LNCAP (cell line): ENCODE data around the gene ZNG1A.
"Not testable (repeated sequence)": the region's sequence is repeated elsewhere in the genome, so short reads cannot be mapped to it uniquely, and the experiment has no call there.

Experiments
- TF ChIP-seq, protein P1 (sequence below): fragments of 450-650 bp; IDR thresholded peaks from 2 replicates; pipeline ENCODE4 v1.5.1; 2017; ENCODE audit warnings: mild to moderate bottlenecking

Gene ZNG1A

DNA sequence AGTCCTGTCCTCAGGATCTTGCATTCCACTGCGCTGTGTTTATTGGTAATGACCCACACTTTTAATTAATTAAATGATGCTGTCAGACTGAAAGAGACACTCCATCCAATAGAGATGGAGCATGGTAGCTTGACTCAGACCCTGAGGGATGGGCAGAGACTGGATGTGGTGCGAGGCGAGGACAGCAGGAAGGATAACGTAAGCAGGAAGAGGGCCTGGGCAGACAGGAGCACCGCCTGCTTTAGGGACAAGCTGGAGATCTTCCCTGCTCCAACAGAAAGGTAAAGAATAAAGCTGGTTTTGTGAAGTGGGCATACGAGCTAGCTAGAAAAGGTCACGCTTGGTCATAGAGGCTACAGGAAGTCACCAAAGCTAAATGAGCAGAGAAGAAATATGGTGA lies 32.2 kb upstream of the ZNG1A start:
- TF ChIP-seq, protein P1, sequence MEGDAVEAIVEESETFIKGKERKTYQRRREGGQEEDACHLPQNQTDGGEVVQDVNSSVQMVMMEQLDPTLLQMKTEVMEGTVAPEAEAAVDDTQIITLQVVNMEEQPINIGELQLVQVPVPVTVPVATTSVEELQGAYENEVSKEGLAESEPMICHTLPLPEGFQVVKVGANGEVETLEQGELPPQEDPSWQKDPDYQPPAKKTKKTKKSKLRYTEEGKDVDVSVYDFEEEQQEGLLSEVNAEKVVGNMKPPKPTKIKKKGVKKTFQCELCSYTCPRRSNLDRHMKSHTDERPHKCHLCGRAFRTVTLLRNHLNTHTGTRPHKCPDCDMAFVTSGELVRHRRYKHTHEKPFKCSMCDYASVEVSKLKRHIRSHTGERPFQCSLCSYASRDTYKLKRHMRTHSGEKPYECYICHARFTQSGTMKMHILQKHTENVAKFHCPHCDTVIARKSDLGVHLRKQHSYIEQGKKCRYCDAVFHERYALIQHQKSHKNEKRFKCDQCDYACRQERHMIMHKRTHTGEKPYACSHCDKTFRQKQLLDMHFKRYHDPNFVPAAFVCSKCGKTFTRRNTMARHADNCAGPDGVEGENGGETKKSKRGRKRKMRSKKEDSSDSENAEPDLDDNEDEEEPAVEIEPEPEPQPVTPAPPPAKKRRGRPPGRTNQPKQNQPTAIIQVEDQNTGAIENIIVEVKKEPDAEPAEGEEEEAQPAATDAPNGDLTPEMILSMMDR: no peak

DNA sequence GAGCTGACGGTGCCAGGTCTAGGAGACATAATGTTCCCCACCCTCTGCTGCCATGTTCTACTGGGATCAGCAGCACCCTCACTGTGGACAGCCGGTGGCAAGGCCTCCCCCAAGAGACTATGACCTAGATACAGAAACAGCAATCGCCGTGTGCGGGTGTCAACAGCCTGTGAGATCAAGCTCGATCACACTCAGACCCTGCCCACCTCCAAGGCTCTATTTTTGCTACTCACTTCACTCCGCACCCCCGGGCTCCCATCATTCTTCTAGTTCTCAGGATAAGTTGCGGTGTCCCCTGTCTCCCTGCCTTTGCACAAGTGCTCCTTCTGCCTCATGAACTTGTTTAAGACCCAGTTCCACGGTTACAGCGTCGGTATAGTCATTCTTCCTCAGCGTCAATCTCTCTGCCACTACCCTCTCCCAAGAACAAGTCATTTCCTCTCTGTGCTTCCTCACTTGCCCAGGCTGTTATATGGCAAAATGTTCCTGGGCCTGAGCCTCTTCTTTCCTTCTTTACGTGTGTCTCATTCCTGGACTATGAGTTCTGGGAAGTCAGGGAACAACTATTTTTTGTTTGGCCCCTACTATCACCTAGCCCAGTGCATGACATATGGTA lies 30.4 kb upstream of the ZNG1A start:
- TF ChIP-seq, protein P1: no peak

DNA sequence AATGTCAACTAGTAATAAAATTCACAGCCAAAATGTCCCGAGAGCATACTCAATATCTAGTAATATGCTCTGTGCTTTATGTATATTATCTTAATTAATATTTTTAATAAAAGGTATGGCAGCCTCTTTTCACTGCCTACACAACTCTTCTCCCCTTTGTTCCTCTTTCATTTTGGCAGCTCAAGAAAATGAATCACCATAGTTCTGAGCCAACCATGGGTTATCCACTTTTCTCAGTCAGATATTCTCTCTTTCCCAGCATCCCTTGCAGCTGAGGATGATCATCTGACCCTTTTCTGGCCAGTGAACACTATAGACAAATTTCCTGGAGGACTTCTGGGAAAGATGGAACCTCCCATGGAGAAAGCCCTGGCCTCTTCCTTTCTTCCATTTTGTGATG lies 27.6 kb upstream of the ZNG1A start:
- TF ChIP-seq, protein P1: no peak

DNA sequence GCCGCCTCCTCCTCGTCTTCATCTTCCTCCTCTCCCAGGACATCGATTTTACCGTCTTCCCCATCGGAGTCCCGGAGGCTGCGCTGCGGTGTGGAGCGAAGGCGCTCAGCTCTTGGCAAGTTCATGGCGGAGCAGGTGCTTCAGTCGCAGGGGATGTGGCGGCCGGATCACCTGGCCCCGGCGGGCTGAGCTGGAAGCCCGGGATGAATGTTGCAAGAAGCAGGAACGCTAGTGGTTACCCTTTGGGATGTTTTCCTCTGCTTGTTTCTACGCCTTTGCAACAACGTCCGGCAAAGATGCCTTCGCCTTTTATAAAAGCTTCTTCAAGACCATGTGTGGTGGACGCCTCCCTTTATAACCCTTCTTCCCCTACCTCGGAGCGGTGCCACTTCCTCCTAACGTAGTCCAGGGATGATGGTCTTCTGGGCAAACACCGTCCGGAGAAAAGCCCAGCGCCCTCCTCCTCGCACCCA lies 60.8 kb downstream of the ZNG1A start, which contains the start of gene FOXD4:
TSS of gene FOXD4 (minus strand) at position 423 of the 473 bp plus-strand sequence. CDS start at position 125, 298 bp downstream.
- TF ChIP-seq, protein P1: not testable (repeated sequence)

DNA sequence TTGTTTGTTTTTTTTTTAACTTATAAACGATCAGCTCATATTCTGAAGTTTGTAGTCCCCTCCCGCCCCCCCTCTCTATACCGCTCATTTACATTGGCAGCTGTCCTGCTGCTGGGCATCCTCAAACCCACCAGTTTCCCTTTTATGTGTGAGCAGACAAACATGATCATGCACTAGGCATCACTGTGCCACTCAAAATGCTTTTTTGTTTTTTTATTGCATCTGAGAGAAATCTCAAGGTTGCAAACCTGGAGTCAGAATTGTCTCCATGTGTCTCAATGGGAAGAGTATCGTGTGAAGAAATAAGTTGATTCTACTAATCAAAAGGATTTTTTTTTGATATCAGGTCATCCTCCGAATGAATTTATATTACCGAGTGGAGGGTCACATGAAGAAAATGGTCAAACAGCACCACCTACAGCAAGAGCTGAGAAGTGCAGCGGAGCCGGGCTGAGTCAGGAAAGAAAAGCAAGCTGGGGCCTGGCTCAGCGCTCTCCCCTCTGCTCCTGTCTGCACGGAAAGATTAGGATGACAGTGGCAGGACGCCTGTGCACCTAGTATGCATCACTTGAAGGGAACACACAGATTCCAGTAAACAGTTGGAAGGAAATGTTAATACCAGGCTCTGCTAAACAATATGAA lies 90.3 kb downstream of the ZNG1A start:
- TF ChIP-seq, protein P1: 0 out of 2 replicates have a peak, but pooled peaks have one; percentile 17
